H1 (cell line): ENCODE results near the gene ACTA2. TPM values are rescaled to one million over a fixed set of nuclear protein-coding genes. Genes with fewer than 3 reads are reported as not detected.

Experiments
- CTCF ChIA-PET: fragments of 300-600 bp; sonication (Branson Sonifier 250); formaldehyde crosslinking; loops from one replicate; lab custom pipeline; 2021; ENCODE audit not compliant: partially characterized antibody; lab: Charles Lee
- POLR2A ChIA-PET: fragments of 300-600 bp; sonication (Branson Sonifier 250); formaldehyde crosslinking; loops from one replicate; lab custom pipeline; 2021; ENCODE audit warnings: inconsistent platforms; ENCODE audit not compliant: partially characterized antibody; lab: Charles Lee
- DNase-seq, 2 experiments: peaks; one replicate each; pipeline versions ENCODE4 v3.0.0 to v3.0.0-alpha.2; 2010 to 2022; ENCODE audit warnings: low spot score in 2 of 2, low read depth in 1 of 2, mixed read lengths in 1 of 2
- FAIRE-seq: peaks from 2 replicates; lab custom pipeline; 2011; peaks lifted over from hg19 to GRCh38; lab: Jason Lieb, UNC
- H2AFZ ChIP-seq: 2 replicates; pipeline ENCODE4 v1.8.1; 2012; ENCODE audit warnings: low read length, inconsistent platforms
- H2AK5ac ChIP-seq: 2 replicates; pipeline ENCODE4 v1.6.1; 2013; ENCODE audit warnings: low read depth, low read length
- H2BK120ac ChIP-seq: replicated peaks from 2 replicates; pipeline ENCODE3; 2013; ENCODE audit warnings: low read depth, low read length, inconsistent platforms
- H2BK12ac ChIP-seq: 2 replicates; pipeline ENCODE4 v1.6.1; 2013; ENCODE audit warnings: low read depth, low read length
- H2BK15ac ChIP-seq: 2 replicates; pipeline ENCODE4 v1.6.1; 2013; ENCODE audit warnings: low read length
- H2BK20ac ChIP-seq: 2 replicates; pipeline ENCODE4 v1.6.1; 2013; ENCODE audit warnings: low read length
- H2BK5ac ChIP-seq: 2 replicates; pipeline ENCODE4 v1.6.1; 2013; ENCODE audit warnings: low read depth, low read length
- H3K14ac ChIP-seq: 2 replicates; pipeline ENCODE4 v1.6.1; 2013; ENCODE audit warnings: inconsistent platforms; ENCODE audit not compliant: insufficient read length
- H3K18ac ChIP-seq: 2 replicates; pipeline ENCODE4 v1.6.1; 2013; ENCODE audit warnings: low read length; ENCODE audit errors: extremely low read depth
- H3K23ac ChIP-seq: 2 replicates; pipeline ENCODE4 v1.6.1; 2013; ENCODE audit warnings: inconsistent platforms; ENCODE audit not compliant: insufficient read length
- H3K23me2 ChIP-seq: 2 replicates; pipeline ENCODE4 v1.6.1; 2013; ENCODE audit warnings: low read depth, low read length
- H3K27ac ChIP-seq: 2 replicates; pipeline ENCODE4 v1.6.1; 2011; ENCODE audit warnings: low read depth, low read length, inconsistent platforms
- H3K27me3 ChIP-seq, 4 experiments: replicated peaks in 1 of 4; 1 replicate in 1 of 4; 2 replicates in 3 of 4; pipeline versions ENCODE4 v1.6.1 to v1.8.1; 2011 to 2013; ENCODE audit warnings: low read length in 3 of 4, mild to moderate bottlenecking in 3 of 4, inconsistent platforms in 2 of 4, mixed read lengths in 2 of 4, moderate library complexity in 1 of 4; ENCODE audit not compliant: control insufficient read depth in 3 of 4, insufficient read depth in 3 of 4; ENCODE audit errors: extremely low read depth in 1 of 4
- H3K36me3 ChIP-seq, 4 experiments: 2 replicates each; pipeline versions ENCODE4 v1.6.1 to v1.8.1; 2011 to 2013; ENCODE audit warnings: mild to moderate bottlenecking in 4 of 4, low read length in 3 of 4, moderate library complexity in 2 of 4, control low read depth in 1 of 4, inconsistent platforms in 1 of 4; ENCODE audit not compliant: insufficient read depth in 4 of 4, control insufficient read depth in 2 of 4
- H3K4ac ChIP-seq: replicated peaks from 2 replicates; pipeline ENCODE3; 2013; ENCODE audit warnings: low read length, low read depth, mixed read lengths, inconsistent platforms; ENCODE audit not compliant: insufficient read length
- H3K4me1 ChIP-seq, 4 experiments: replicated peaks in 1 of 4; 1 replicate in 1 of 4; 2 replicates in 3 of 4; pipeline versions ENCODE4 v1.6.1 to v1.8.1; 2011 to 2013; ENCODE audit warnings: low read length in 3 of 4, inconsistent platforms in 2 of 4, mixed read lengths in 1 of 4; ENCODE audit not compliant: insufficient read depth in 4 of 4, control insufficient read depth in 3 of 4
- H3K4me2 ChIP-seq, 2 experiments: 2 replicates each; pipeline versions ENCODE4 v1.6.1 to v1.8.1; 2011 to 2013; ENCODE audit warnings: low read depth in 2 of 2, low read length in 2 of 2, control low read depth in 1 of 2, inconsistent platforms in 1 of 2, mild to moderate bottlenecking in 1 of 2; ENCODE audit not compliant: insufficient read depth in 1 of 2
- H3K4me3 ChIP-seq, 4 experiments: fragments of 200-600, 300-600 bp in 1 of 4; sonication (generic), shearing (Covaris generic), sonication (Bioruptor Twin) in 1 of 4; 2 replicates each; pipeline versions ENCODE4 v1.5.1 to v1.8.1; 2011 to 2016; ENCODE audit warnings: low read length in 4 of 4, low read depth in 3 of 4, control low read depth in 2 of 4, inconsistent platforms in 2 of 4, mild to moderate bottlenecking in 2 of 4, mixed read lengths in 1 of 4, moderate library complexity in 1 of 4; ENCODE audit not compliant: insufficient read depth in 2 of 4; ENCODE audit errors: extremely low read depth in 1 of 4
- H3K56ac ChIP-seq: replicated peaks from 2 replicates; pipeline ENCODE3; 2013; ENCODE audit warnings: low read depth, mild to moderate bottlenecking, mixed read lengths, low read length, inconsistent platforms; ENCODE audit not compliant: insufficient read length
- H3K79me1 ChIP-seq: 2 replicates; pipeline ENCODE4 v1.6.1; 2013; ENCODE audit warnings: low read depth, low read length, control low read depth
- H3K79me2 ChIP-seq, 2 experiments: 2 replicates each; pipeline versions ENCODE4 v1.6.1 to v1.8.1; 2012 to 2013; ENCODE audit warnings: low read length in 2 of 2, mild to moderate bottlenecking in 2 of 2, inconsistent platforms in 1 of 2; ENCODE audit not compliant: insufficient read depth in 2 of 2, control insufficient read depth in 1 of 2
- H3K9ac ChIP-seq, 4 experiments: replicated peaks in 1 of 4; 1 replicate in 1 of 4; 2 replicates in 3 of 4; pipeline versions ENCODE4 v1.6.1 to v1.8.1; 2011 to 2013; ENCODE audit warnings: low read depth in 3 of 4, low read length in 3 of 4, control low read depth in 2 of 4, mild to moderate bottlenecking in 2 of 4, moderate library complexity in 2 of 4, inconsistent platforms in 1 of 4; ENCODE audit errors: extremely low read depth in 1 of 4
- H3K9me3 ChIP-seq, 2 experiments: 2 replicates each; pipeline versions ENCODE4 v1.6.1 to v1.8.1; 2012 to 2013; ENCODE audit warnings: mild to moderate bottlenecking in 2 of 2, moderate library complexity in 2 of 2, control low read depth in 1 of 2, inconsistent platforms in 1 of 2, low read depth in 1 of 2, low read length in 1 of 2, mixed read lengths in 1 of 2; ENCODE audit not compliant: insufficient read depth in 2 of 2
- H4K20me1 ChIP-seq, 2 experiments: replicated peaks in 1 of 2; 2 replicates each; pipeline versions ENCODE3 to v1.8.1; 2011 to 2013; ENCODE audit warnings: inconsistent platforms in 2 of 2, low read length in 2 of 2, mild to moderate bottlenecking in 1 of 2; ENCODE audit not compliant: insufficient read depth in 2 of 2, control insufficient read depth in 1 of 2
- H4K5ac ChIP-seq: 2 replicates; pipeline ENCODE4 v1.6.1; 2013; ENCODE audit warnings: low read length, low read depth, mixed read lengths, inconsistent platforms; ENCODE audit not compliant: insufficient read length
- H4K8ac ChIP-seq: 2 replicates; pipeline ENCODE4 v1.8.0; 2013; ENCODE audit warnings: mild to moderate bottlenecking, moderate library complexity, low read length, inconsistent platforms; ENCODE audit not compliant: insufficient read depth; ENCODE audit errors: extremely low read depth
- H4K91ac ChIP-seq: replicated peaks from 2 replicates; pipeline ENCODE3; 2013; ENCODE audit warnings: low read length, mixed read lengths, inconsistent platforms; ENCODE audit not compliant: insufficient read length
- BACH1 ChIP-seq: IDR thresholded peaks from 2 replicates; pipeline ENCODE4 v1.6.1; 2012; ENCODE audit warnings: low read length, improper control_type of control experiment
- MAFK ChIP-seq: IDR thresholded peaks from 2 replicates; pipeline ENCODE4 v1.6.1; 2012; ENCODE audit warnings: low read depth, mild to moderate bottlenecking, improper control_type of control experiment, low read length
- NRF1 ChIP-seq: IDR thresholded peaks from 2 replicates; pipeline ENCODE4 v1.6.1; 2011; ENCODE audit warnings: mild to moderate bottlenecking, low read depth, low read length, improper control_type of control experiment
- TBP ChIP-seq: IDR thresholded peaks from 2 replicates; pipeline ENCODE4 v1.6.1; 2011; ENCODE audit warnings: low read depth, low read length, improper control_type of control experiment
- WGBS, 2 experiments: shearing (Covaris generic) in 1 of 2; methylation state at CpG; one replicate each; pipeline versions ENCODE4 v1.1.6 to v1.1.7; 2013 to 2015; ENCODE audit warnings: low lambda C conversion rate in 2 of 2, mixed read lengths in 2 of 2, inconsistent platforms in 1 of 2, low coverage in 1 of 2, missing lambda C conversion rate in 1 of 2; ENCODE audit not compliant: insufficient replicate concordance in 2 of 2, insufficient coverage in 1 of 2, insufficient read length in 1 of 2; ENCODE audit errors: extremely low coverage in 1 of 2, missing lambda C conversion rate in 1 of 2; 5-methylcytosine and 5-hydroxymethylcytosine counted together
- polyA plus RNA-seq, 7 experiments: library from polyadenylated mRNA; depleted of rRNA in 3 of 7; stranded (reverse) in 5 of 7; unstranded in 2 of 7; fragments of >200 nt in 5 of 7; fragments of 200-250 nt in 2 of 7; gene quantifications; 1 replicate in 5 of 7; 2 replicates in 1 of 7; 4 replicates in 1 of 7; pipeline versions ENCODE4 v1.2.1 to v1.2.3, GENCODE V29; 2011 to 2013; ENCODE audit warnings: missing spikeins in 2 of 7, mixed read lengths in 2 of 7
- total RNA-seq: library from RNA; stranded (reverse); fragmentation: NEBNext Ultra II Directional; extraction: Animal tissue kit (Norgen Biotek cat#: 25700); gene quantifications from 2 replicates; pipeline ENCODE4 v1.2.1, GENCODE V29; 2021

Gene ACTA2
- total and polyA plus RNA-seq, 2 of the 8 experiments (the other 6 are each of a cell fraction or from before 2014, with no cell fraction given): 3.5 to 8.9 TPM

DNA sequence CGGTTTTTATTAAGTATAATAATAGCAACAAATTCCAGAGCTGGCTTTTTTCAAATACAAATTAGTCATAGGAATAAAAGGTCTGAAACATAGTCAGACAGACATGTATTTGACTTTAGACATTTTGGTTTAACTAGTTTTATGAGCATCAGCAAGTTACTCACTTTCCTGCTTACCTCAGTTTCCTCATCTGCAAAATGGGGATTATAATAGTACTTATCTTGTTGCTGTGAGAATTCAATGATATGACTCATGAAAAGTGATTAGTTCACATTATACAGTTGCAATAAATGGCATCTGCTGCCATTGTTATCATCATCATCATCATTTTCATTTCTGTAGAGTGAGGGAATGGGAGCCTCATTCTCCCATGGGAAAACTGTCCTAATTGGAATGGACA lies 33.5 kb downstream of the ACTA2 start:
- Histone ChIP-seq H3K23me2 (no peaks in the 10 kb centered on the region), H4K91ac (no peak overlapping the region), H4K5ac (no peak overlapping the region), H3K4me3 (no peak overlapping the region), H3K23ac (no peak overlapping the region), H3K56ac (no peak overlapping the region), H2BK120ac (no peak overlapping the region), H3K4me1 (no peaks in the 10 kb centered on the region), H3K79me1 (no peaks in the 10 kb centered on the region), H4K20me1 (no peaks in the 10 kb centered on the region), H2BK5ac (no peak overlapping the region), H2BK15ac (no peak overlapping the region)
- no peak for DNase-seq
- TF ChIP-seq TBP (no peak), BACH1 (no peak), MAFK (no peak), NRF1 (no peak)
- TF ChIP-seq, all 59 proteins: peak for 0
- H2BK12ac ChIP-seq: no peak overlapping the region
- H3K4me2 ChIP-seq: no peak overlapping the region
- 90% methylated on average over 1 of the region's 1 CpG; no CpG with 5 or more reads in 1 of the 2 experiments for WGBS, 2 experiments
- no peak overlapping the region for H2BK20ac ChIP-seq
- no peak overlapping the region for H3K18ac ChIP-seq
- H3K27me3 ChIP-seq: no peaks in the 10 kb centered on the region
- no peak overlapping the region for H4K8ac ChIP-seq
- no peak overlapping the region for H3K14ac ChIP-seq
- no peak overlapping the region for H3K4ac ChIP-seq
- ChIA-PET CTCF (interaction anchor here (2.8 to 3.1 kb wide), 2 partner anchors 15 to 84 kb away, joined by 20 to 23 read pairs; no protein-coding TSS in a partner anchor), POLR2A (no interaction called here)
- H2AFZ ChIP-seq: no peak overlapping the region
- FAIRE-seq: no peak
- H3K79me2 ChIP-seq: no peaks in the 10 kb centered on the region
- H2AK5ac ChIP-seq: no peak overlapping the region
- H3K9me3 ChIP-seq: no peaks in the 10 kb centered on the region
- no peaks in the 10 kb centered on the region for H3K36me3 ChIP-seq
- no peak overlapping the region for H3K27ac ChIP-seq
- no peak overlapping the region for H3K9ac ChIP-seq
